ENCODE measurements around the gene NDUFAF3.

GRCh38 chr3:48990636-48991469, 31.1 kb upstream of the NDUFAF3 start:
- no peak for TF ChIP-seq CTCF (IDR thresholded peaks at IDR 0.05)
- no peak for TF ChIP-seq POLR2A (IDR thresholded peaks at IDR 0.05)
